HG02588 (cell line): ENCODE measurements around the gene GPX5.

Source experiments
- ATAC-seq: cut with Tn5 transposase; IDR thresholded peaks from one replicate; pipeline ENCODE4 v1.9.1; 2021; ENCODE audit warnings: mild to moderate bottlenecking, moderate library complexity; ENCODE audit not compliant: unreplicated experiment

Gene GPX5

DNA sequence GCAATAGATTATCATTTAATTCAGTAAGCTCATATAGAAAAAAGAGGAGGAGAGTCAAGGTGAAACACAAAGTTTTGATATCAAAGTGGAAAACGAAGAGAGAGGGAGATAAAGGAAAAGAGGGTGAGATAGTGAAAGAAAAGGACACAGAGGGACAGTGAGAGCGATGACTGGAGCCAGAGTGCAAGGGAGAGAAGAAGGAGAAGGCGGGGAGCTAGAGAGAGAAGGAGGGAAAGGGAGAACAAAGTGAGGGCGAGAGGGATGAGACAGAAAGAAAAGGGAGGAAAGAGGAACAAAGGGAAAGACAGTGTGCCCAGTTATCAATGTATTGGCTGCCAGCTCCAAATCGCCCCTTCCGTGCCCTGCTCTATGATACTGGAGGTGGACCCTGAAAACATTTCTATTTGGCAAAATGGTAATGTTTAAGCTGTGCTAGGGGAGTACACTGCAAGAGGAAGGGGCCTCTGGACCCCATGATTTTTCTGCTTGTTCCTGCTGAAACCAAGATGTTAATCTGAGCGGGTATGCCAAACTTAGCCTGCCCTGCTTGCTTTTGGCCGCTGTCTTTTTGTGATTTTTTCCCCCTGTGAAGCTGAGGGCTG lies 27.8 kb downstream of the GPX5 start:
- ATAC-seq = no peak

DNA sequence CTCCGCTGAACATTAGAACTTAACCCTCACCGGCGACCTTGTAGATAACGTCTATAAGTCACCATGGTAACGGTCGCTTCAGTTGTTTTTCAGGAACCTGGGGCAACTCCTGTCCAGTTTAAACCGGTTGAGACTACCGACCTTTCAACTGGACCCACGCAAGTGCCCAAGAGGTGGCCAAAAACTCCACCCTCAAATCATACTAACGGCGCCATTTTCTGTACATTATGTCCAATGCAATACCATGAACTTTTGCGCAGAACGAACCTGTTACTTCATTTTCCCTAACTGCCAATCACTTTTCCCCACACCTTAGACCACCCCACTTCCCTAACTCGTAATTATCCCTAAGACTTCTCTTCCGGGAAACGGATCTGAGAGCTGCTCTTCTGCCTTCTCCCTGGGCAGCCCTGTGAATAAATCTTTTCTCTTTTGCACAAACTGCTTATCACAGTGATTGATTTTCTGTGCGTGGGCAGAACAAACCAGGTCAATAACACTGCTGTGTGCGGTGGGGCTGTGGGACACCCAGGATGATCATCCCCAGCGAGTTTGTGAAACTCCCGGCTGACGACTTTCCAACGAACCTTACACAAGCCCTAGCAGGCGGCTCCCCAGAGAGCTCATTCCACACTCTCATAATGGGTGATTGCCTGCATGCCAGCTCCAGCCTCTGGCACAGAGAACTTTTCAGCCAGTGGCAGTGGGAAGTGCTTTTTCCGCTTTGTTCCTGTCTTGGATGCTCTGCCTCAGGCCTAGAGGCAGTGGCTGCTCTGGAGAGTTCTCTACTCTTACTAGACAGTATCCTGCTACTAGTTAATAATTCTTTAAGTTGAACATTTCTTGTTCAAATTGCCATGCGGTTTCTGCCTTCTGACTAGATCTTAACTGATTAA lies 28.6 kb downstream of the GPX5 start:
- no peak for ATAC-seq

DNA sequence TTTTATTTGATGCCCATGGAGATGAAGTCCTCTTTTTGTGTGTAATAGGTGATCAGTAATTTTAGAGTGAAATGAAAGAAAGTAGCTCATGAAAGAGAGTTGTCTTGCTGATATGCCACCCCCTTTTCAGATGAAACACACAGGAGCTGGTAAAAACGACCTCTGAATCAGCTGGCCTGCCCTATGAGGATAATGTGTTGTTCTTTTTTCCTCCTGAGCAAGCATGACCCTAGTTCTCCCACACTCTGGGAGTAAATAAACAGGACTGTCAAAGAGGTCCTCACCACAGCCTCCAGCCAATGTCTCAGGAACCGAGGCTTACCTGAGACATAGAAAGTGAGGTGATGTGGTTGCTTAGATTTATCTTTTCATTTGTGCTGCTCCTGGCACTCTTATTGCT lies 29.5 kb downstream of the GPX5 start:
- no peak for ATAC-seq

DNA sequence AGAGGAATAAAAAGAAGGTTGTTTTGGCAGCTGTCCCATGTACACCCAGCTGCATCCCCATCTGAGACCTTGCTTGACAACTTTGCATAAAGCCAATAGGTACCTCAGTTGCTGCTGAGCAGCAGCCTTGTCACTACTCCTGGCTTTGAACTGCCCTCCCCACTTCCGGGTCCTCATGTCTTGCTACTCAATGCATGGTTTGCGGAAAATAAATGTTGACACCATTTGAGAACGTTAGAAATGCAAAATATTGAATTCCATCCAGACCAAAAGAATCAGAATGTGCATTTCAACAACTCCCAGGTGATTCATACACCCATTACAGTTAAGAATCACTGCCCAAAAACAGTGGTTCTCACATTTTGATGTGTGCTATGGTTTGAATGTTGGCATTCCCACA lies 32.9 kb downstream of the GPX5 start:
- ATAC-seq = no peak

DNA sequence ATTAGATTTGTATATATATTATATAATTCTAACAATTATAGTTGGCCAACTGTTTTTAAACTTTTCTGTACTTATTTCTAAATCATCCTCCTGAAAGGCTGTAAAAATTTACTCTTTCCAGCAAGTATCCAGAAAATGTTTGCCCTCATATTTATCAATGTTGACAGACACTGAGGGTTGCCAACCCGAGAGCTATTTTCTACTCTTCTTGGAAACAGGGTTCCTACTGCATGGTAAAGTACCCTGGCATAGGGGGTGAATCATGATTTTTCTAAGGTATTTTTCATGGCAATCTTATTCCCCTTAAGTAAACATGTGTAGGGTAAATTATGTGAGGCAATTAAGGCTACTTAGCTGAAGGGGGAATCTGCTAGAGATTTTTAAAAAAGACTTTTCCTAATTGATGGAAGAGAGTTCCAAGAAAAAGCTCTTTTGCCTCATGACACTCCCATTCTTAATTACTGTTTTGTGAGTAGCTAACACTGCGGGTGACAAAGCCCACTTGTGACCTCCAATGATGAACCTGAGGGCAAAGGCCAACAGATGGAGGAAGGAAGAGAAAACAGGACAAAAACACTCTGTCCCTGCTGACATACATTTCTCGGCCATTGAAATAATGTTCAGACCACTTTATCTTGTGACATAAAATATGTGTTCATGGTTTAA lies 37.9 kb downstream of the GPX5 start:
- ATAC-seq = no peak

DNA sequence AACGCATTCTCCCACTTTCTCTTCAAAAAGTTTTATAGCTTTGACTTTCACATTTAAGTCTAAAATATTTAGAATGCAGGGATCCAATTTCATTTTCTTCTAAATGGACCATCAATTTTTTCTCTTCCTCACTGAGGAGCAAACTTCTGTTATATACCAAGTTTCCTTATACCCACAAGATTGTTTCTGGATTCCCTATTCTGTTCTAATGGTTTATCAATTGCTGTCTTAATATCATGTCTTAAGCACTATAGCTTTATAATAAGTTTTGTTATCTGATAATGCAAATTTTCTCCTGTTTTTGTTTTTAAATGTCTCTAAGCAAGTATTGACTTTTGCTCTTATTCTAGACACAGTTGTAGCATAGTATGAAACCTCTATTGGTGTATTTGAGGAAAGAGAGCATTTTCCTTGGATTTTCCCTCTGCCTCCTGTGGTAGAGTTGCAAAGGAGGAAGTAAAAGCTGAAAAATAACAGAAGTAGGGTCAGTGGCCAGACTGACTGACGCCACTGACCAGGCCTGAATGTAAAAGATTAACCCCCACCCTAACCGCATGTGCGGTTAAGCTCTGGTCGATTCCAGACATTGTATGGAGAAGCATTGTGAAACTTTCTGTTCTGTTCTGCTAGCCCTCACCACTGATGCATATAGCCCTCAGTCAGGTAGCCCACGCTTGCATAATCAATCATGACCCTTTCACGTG lies 40.3 kb downstream of the GPX5 start:
- ATAC-seq = no peak

DNA sequence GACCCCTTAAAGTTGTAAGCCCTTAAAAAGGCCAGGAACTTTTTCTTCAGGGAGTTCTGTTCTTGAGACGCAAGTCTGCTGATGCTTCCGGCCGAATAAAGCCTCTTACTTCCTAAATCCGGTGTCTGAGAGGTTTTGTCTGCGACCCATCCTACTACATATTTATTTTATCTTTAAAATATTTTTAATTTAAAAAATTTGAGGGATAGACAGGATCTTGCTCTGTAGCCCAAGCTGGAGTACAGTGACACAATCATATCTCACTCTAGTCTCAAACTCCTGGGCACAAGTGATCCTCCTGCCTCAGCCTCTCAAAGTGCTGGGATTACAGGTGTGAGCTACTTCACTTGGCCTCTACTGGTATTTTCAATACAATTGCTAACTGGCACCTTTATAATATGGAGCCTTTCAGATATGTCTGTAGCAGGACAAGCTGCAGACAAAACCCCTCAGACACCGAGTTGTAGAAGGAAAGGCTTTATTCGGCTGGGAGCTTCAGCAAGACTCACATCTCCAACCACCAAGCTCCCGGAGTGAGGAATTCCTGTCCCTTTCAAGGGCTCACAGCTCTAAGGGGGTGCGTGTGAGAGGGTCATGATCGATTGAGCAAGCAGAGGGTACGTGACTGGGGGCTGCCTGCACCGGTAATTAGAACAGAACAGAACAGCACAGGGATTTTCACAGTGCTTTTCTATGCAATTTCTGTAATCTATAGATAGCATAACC lies 41.0 kb downstream of the GPX5 start:
- no peak for ATAC-seq

DNA sequence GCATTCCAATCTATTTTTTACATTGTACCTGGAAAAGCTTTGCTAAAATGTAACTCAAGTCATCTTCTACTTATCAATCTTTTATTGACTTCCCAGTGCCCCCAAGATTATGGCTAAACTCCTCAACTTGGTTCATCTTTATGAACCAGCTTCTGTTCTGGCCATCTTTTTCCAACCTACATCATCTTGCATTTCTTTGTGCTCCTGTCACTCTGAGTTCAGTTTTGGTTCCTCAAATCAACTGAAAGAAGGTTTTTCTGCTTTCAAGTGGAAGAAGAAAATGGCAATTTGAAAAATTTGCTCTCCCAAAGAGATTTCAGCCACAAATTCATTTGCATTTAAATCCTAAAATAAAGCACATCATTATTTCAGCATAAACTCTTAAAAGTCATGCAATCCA lies 41.8 kb downstream of the GPX5 start:
- no peak for ATAC-seq

DNA sequence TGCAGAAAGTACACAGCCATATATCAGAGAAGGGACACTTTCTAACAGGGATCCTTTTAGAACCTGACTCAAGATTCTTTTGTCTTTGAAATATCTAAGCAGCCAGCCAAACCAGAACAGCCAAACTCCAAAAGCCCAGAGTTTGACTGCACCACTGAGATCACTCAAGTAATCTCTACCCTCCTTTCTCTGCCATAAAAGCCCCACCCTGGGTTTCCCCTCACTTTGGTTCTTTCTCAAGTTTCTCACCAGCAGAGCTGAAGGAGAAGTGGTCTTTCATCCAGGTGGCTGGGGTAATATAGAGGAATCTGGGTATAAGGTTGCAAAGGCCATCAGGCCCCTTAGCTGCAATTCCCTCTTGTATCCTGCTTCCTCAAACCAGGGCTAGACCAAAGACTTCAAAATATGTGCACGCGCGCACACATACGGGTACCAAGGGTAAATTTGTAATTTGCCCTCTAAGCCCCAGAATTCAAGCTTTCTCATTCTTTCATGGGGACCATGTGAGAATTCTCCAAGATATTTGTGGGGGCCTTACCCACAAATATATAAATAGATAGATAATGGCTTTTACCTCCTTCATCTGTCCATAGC lies 42.9 kb downstream of the GPX5 start:
- ATAC-seq = no peak

DNA sequence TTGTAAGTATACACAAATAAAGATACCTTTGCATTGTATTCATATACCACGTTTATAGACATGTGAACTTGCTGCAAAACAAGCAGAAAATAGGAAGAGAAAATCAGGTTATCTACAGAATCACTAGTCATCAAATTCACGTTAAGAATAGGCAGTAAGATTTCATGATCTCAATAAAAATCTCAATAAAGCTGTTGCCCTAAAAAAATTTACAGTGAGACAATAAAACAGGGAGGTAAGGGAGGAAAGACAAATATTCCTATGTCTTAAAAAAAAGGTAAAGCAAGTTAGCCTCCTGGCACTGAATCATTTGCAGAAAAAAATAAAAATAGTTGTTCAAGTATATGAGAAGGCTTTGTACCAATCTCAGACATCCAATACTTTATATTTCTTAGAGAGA lies 44.1 kb downstream of the GPX5 start:
- ATAC-seq = no peak

DNA sequence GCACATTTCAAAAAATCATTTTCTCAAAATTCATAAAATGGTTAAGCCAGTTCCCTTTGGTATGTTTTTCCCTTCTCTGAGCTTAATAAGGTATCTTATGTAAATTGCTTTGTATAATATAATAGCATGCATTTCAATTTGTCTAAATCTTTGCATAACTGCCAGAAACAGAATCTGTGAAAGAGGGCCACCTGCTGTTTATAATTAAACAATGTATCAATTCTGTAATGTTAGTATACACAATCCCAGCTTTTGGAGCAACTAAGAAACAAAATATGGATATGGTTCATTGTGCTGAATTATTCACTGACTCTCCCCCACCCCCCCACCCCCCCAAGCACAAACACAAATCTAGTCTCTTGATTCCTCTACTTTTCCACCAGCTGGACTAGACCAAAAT lies 54.8 kb downstream of the GPX5 start:
- ATAC-seq = no peak

DNA sequence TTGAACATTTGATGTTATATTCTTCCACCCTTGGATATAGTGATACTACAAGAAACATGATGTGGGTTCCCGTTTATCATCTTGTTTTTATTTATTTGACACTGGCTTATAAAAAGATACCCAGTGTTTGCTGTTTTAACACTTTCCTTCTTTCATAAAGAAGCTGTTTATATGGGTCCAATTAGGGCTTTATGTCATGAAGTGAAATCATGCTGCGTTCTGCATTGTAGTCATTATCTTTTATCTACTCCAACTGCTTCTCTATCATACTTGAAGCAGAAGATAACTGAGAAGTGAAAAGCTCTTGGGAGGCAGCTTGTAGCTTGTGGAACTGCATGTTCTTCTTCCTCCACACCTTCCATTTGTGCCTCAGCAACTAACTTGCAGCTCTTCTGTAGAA lies 57.8 kb downstream of the GPX5 start:
- ATAC-seq = no peak
